ENCODE results near the gene LAMA2. TPM values are rescaled to one million over a fixed set of nuclear protein-coding genes. Genes with fewer than 3 reads are reported as not detected.

The LAMA2 gene, protein sequence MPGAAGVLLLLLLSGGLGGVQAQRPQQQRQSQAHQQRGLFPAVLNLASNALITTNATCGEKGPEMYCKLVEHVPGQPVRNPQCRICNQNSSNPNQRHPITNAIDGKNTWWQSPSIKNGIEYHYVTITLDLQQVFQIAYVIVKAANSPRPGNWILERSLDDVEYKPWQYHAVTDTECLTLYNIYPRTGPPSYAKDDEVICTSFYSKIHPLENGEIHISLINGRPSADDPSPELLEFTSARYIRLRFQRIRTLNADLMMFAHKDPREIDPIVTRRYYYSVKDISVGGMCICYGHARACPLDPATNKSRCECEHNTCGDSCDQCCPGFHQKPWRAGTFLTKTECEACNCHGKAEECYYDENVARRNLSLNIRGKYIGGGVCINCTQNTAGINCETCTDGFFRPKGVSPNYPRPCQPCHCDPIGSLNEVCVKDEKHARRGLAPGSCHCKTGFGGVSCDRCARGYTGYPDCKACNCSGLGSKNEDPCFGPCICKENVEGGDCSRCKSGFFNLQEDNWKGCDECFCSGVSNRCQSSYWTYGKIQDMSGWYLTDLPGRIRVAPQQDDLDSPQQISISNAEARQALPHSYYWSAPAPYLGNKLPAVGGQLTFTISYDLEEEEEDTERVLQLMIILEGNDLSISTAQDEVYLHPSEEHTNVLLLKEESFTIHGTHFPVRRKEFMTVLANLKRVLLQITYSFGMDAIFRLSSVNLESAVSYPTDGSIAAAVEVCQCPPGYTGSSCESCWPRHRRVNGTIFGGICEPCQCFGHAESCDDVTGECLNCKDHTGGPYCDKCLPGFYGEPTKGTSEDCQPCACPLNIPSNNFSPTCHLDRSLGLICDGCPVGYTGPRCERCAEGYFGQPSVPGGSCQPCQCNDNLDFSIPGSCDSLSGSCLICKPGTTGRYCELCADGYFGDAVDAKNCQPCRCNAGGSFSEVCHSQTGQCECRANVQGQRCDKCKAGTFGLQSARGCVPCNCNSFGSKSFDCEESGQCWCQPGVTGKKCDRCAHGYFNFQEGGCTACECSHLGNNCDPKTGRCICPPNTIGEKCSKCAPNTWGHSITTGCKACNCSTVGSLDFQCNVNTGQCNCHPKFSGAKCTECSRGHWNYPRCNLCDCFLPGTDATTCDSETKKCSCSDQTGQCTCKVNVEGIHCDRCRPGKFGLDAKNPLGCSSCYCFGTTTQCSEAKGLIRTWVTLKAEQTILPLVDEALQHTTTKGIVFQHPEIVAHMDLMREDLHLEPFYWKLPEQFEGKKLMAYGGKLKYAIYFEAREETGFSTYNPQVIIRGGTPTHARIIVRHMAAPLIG (N-terminal part only)
- 0.21 to 0.92 TPM (median 0.67 TPM) in 5 replicates for total RNA-seq (2022; extraction: Qiagen RNA extraction)

DNA sequence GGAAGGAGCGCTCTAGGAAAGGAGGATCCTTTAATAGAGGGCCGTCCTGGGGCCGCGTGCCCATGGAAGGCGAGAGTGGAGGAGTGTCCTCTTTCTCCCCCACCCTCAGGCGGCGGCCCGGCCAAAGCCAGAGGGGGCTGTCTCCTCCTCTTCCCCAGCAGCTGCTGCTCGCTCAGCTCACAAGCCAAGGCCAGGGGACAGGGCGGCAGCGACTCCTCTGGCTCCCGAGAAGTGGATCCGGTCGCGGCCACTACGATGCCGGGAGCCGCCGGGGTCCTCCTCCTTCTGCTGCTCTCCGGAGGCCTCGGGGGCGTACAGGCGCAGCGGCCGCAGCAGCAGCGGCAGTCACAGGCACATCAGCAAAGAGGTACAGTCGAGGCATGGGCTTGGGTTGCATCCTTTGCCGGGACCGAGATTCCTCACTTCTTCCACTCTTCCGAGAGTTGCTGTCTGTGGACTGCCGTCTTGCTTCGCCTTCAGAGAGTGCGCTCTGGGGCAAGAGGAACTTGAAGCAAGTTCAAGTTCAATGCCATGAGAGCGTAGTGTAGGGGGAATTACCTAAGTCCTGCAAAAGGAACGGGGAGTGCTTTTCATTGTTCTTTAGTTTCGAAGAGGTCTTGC, at the start of gene LAMA2:
TSS of gene LAMA2 (plus strand) at position 148 of the 621 bp plus-strand sequence. CDS start at position 256, 108 bp downstream.

